SU-DHL-6 (cell line): ENCODE data around the gene NKX2-4.

Experiments used
- H2AFZ ChIP-seq: fragments of 200-600 bp; sonication (generic); 2 replicates; pipeline ENCODE4 v1.6.1; 2014; ENCODE audit warnings: low read depth, mild to moderate bottlenecking, moderate library complexity, mixed read lengths, antibody characterized with exemption, low read length; ENCODE audit not compliant: severe bottlenecking
- H3F3A ChIP-seq: fragments of 200-600 bp; shearing (Covaris generic); 2 replicates; pipeline ENCODE4 v1.6.0; 2016; ENCODE audit warnings: antibody characterized with exemption, mild to moderate bottlenecking; ENCODE audit not compliant: insufficient read depth
- H3K27ac ChIP-seq: fragments of 200-600 bp; sonication (generic); 2 replicates; pipeline ENCODE4 v1.5.1; 2016; ENCODE audit warnings: low read depth, mild to moderate bottlenecking, low read length, moderate library complexity, mixed read lengths
- H3K27me3 ChIP-seq: fragments of 200-600 bp; sonication (generic), shearing (Covaris generic); 2 replicates; pipeline ENCODE4 v1.6.0; 2014; ENCODE audit warnings: mild to moderate bottlenecking, low read length
- H3K36me3 ChIP-seq: fragments of 200-600 bp; sonication (generic); 2 replicates; pipeline ENCODE4 v1.6.1; 2014; ENCODE audit warnings: mild to moderate bottlenecking, low read length, mixed read lengths
- H3K4me2 ChIP-seq: fragments of 300-600, 200-600 bp; shearing (Covaris generic), sonication (generic); 2 replicates; pipeline ENCODE4 v1.6.0; 2014; ENCODE audit warnings: low read length, low read depth, mild to moderate bottlenecking; ENCODE audit not compliant: poor library complexity, severe bottlenecking
- H3K4me3 ChIP-seq: fragments of 200-600 bp; sonication (generic); 2 replicates; pipeline ENCODE4 v1.5.1; 2014; ENCODE audit warnings: antibody characterized with exemption, low read length, mild to moderate bottlenecking, mixed read lengths; ENCODE audit not compliant: insufficient read depth, poor library complexity, severe bottlenecking
- H3K79me2 ChIP-seq: fragments of 200-600 bp; sonication (generic); 2 replicates; pipeline ENCODE4 v1.6.1; 2014; ENCODE audit warnings: mild to moderate bottlenecking, low read length, moderate library complexity; ENCODE audit not compliant: insufficient read depth
- H3K9ac ChIP-seq: fragments of 200-600 bp; sonication (generic); 2 replicates; pipeline ENCODE4 v1.7.0; 2014; ENCODE audit warnings: mild to moderate bottlenecking, low read length
- H3K9me2 ChIP-seq: fragments of 200-600 bp; sonication (generic); replicated peaks from 2 replicates; pipeline ENCODE4 v1.6.1; 2014; ENCODE audit warnings: low read length; ENCODE audit not compliant: insufficient read depth
- H3K9me3 ChIP-seq: fragments of 200-600 bp; sonication (generic); 2 replicates; pipeline ENCODE4 v1.6.1; 2014; ENCODE audit warnings: low read length, mixed read lengths; ENCODE audit not compliant: insufficient read depth
- H4K20me1 ChIP-seq: fragments of 200-600 bp; sonication (generic); 2 replicates; pipeline ENCODE4 v1.6.1; 2014; ENCODE audit warnings: low read depth, mild to moderate bottlenecking, antibody characterized with exemption, low read length, moderate library complexity, mixed read lengths
- CTCF ChIP-seq: fragments of 200-600 bp; sonication (generic); IDR thresholded peaks from one replicate; pipeline ENCODE4 v1.5.1; 2017; ENCODE audit warnings: antibody characterized with exemption, mild to moderate bottlenecking, low read length, moderate library complexity; ENCODE audit not compliant: insufficient read depth, poor library complexity, severe bottlenecking
- EZH2phosphoT487 ChIP-seq: fragments of 200-600 bp; sonication (generic), shearing (Covaris generic); conservative IDR thresholded peaks from 2 replicates; pipeline ENCODE4 v1.6.1; 2018; ENCODE audit warnings: mild to moderate bottlenecking, antibody characterized with exemption, low read length, moderate library complexity, mixed read lengths

The NKX2-4 gene

GRCh38 chr20:21399005-21399475 is 1.7 kb upstream of the NKX2-4 start:
- Histone ChIP-seq H3K27me3 (0 out of 2 replicates have a peak, but pooled peaks cover 2% of the 10 kb centered on the region), H3K9me2 (no peaks in the 10 kb centered on the region), H3K36me3 (no peaks in the 10 kb centered on the region), H3K79me2 (no peaks in the 10 kb centered on the region), H3K4me3 (no peak overlapping the region), H4K20me1 (no peaks in the 10 kb centered on the region), H3K9ac (no peak overlapping the region), H3F3A (no peaks in the 10 kb centered on the region), H3K27ac (no peak overlapping the region), H2AFZ (no peak overlapping the region), H3K9me3 (no peaks in the 10 kb centered on the region), H3K4me2 (no peak overlapping the region)
- no peak for TF ChIP-seq EZH2phosphoT487
- TF ChIP-seq CTCF: no peak

DNA sequence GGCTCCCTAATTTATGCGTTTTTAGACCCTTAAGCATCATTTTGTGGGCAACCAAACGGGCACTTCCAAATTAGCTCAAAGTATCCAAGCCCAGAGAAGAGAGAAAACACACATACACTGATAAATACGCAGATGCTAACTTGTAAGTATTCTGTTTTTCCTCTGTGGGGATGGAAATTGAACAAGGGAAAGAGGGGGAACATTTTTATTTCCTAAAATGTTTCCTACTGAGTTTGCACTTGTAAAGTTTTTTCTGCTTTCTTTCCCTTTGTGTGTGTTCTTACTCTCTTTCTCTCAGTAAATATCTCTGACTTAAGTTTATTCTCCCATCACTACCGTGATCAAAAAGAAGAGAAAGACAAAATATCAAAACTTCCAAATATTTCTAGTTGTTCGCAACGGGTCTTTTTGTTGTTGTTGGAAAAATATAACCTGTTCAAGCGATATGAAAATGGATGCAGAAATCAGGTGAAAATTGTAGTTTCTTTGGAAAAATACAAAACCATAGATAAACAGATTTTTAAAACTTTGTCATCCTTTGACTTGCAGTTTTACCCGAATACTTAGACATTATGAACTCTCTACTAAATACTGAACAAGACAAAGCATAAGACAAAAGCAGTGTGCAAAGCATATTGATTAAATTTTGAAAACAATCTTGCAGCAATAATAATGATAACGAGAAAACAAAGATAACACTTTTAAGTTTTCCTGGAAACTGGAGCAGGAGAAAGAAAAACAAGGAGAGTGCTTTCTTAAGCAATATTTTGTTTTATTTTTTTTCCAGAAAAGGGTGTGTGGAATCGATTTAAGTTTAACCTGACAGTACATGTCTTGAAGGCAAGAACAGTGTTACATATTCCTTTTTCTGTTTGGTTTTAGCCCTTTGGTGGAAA is 1.0 kb upstream of the NKX2-4 start:
- no peak overlapping the region for H2AFZ ChIP-seq
- no peak overlapping the region for H3K27ac ChIP-seq
- H3K9me2 ChIP-seq: no peaks in the 10 kb centered on the region
- no peak overlapping the region for H3K4me2 ChIP-seq
- no peak for TF ChIP-seq CTCF
- no peak for TF ChIP-seq EZH2phosphoT487
- H3K9ac ChIP-seq: no peak overlapping the region
- 0 out of 2 replicates have a peak, but pooled peaks cover 2% of the 10 kb centered on the region for H3K27me3 ChIP-seq
- H4K20me1 ChIP-seq: no peaks in the 10 kb centered on the region
- H3K9me3 ChIP-seq: no peaks in the 10 kb centered on the region
- no peak overlapping the region for H3K4me3 ChIP-seq
- 0 out of 2 replicates have a peak, but pooled peaks cover 3% of the 10 kb centered on the region for H3F3A ChIP-seq
- H3K79me2 ChIP-seq: no peaks in the 10 kb centered on the region
- H3K36me3 ChIP-seq: no peaks in the 10 kb centered on the region

DNA sequence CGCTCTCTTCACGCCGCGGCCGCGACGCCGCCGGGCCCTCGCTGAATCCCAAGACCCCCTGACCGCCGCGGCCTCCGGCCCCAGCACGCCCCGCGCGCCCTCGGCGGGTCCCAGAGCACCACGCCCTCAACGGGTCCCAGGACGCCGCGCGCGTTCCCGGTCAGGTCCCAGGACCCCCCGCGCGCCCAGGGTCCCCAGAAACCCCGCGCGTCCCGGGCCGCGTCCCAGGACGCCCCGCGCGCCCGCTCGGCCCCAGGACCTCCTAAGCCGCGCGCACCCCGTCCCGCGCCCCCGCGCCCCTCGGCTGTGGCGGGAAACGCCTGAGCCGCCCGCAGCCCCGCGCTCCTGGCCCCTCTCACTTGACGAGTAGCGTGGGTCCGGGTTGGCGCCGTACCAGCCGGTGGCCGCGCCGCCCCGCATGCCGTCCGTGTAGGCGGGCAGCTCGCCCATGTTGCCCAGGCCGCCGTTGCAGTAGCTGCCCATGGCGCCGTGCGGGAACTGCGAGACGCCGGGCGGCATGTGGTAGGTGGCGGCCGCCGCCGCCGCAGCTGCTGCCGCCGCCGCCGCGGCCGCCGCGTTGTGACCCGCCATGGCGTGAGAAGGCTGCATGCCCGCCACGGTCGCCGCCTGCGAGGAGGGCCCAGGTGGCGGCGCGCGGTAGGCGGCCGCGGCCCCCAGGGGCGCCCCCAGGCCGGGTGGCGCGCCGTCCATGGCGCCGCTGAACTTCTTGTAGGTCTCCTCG is 556 bp downstream of the NKX2-4 start:
- Histone ChIP-seq H3K9ac (no peak overlapping the region), H3K4me2 (no peak overlapping the region), H3F3A (peaks cover 11% of the 10 kb centered on the region; the same call in 1 of the 2 replicates), H3K4me3 (no peak overlapping the region), H3K27me3 (no peaks in the 10 kb centered on the region), H3K79me2 (no peaks in the 10 kb centered on the region), H3K9me2 (no peaks in the 10 kb centered on the region), H3K36me3 (no peaks in the 10 kb centered on the region), H3K9me3 (no peaks in the 10 kb centered on the region), H3K27ac (no peak overlapping the region), H4K20me1 (no peaks in the 10 kb centered on the region), H2AFZ (no peak overlapping the region)
- TF ChIP-seq CTCF (no peak), EZH2phosphoT487 (no peak)
